Amniotic epithelial cell (primary cell): ENCODE results near the gene CNTN5.

Experiments used
- DNase-seq: peaks from one replicate; pipeline ENCODE4 v3.0.0-alpha.2; 2010; ENCODE audit warnings: low read depth

The CNTN5 gene

DNA sequence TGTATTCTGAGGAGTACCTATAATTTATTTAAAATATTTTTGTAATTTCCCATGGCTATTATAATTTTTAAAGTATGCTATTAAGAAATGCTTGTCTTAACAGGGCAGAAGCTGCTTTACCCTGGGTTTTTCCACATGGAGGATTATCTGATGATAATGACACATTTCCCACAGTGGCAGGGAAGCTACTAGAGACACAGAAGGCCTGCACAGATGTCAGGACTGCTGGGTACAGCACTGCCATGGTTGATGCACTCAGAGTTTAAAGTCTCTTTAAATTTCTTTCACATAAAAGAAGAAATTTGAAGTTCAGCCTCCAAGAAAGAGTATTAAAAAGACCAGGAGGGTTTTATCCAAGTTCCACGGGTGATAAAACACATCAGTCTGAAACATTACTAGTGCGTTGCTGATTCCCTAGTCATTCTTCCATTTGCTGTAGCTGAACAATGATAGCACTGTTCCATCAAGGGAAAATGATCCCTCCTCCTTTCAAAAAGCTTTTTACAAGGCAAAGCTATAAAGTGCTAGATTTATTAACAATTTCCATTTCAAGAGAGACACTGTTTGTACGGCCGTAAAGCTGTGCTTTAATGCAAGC lies 363.0 kb downstream of the CNTN5 start:
- DNase-seq = no peak

DNA sequence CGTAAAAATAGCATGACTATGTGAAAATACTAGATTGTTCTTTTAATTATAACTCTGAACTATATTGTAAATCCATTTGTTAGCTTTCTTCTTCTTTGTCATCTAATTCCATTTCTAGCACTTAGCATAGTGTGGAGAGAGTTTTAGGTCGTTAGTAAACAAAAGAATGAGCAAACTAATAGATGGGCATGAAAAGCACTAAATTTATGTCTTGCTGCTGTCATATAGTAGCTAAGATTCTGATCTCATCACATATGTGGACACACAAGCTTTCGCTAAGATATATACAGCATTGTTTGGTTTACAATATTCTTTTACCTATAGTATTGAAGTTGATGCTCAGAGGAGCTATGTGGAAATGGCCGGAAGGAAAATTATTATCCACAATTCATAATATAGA lies 370.5 kb downstream of the CNTN5 start:
- no peak for DNase-seq

DNA sequence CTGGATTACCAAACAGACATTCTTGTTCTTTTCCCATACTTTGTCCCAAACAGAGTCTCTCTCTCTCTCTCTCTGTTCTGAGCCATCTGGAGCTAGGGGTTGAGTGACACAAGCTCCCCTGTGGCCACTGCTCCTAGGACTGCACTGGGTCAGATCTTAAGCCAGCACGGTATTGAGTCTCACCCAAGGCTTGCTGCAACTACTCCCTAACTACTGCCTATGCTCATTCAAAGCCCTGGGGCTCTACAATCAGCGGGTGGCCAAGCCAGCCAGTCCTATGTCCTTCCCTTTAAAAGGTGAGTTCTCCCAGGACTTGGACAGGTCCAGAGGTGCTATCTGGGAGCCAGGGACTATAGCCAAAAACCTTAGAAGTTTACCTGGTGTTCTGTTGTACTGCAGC lies 385.6 kb downstream of the CNTN5 start:
- DNase-seq = no peak

DNA sequence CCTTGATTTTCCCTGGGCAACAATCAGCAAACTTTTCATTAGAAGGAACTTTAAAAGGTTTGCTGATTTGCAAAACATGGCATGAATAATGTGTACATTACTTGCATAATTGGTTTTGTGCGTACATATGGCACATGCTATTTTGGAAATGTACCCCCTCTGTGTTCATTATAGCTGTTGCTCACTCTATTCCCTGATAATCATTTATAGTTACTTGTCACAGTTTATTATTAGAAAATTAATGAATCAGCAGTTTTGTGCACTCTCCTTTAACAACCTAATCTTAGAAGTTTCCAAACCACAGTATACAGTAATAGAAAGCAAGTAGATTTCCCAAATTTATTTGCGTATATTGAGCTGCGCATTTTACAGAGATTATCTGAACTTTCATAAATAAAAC lies 389.9 kb downstream of the CNTN5 start:
- no peak for DNase-seq

DNA sequence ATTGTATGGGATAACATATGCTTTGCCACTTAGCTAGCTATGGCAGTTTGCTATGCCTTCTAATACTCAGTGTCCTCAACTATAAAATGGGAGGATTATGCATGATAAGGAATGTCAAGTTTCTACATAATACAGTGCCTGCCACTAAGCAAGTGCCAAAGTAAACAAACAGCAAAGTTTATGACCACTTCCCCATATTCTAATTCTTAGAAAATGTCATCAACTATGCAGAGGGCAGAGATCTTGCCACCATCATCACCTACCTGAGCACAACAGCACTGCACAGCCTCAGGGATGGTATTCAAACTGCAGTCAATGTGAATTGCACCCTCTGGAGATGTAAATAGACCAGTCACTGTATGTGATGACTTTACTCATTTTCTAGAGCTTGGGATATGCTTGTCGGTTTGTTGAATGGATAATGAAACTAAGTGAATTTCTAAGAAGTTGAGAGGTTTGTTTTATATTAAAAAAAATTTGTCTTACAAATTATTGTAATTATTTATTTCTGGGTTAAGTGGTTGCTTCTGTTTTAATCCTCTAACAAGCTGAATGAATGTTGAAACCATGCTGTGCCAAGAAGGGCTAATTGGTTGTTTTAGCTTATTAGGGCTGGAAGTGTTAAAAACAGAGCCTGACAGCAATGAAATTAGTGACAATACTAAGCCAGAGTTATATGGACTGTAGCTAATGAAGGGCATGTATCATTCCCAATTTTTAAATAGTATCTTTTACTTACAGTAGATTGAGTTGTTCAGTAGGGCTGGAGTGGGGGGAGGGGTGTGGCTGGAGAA lies 398.4 kb downstream of the CNTN5 start:
- DNase-seq = no peak

DNA sequence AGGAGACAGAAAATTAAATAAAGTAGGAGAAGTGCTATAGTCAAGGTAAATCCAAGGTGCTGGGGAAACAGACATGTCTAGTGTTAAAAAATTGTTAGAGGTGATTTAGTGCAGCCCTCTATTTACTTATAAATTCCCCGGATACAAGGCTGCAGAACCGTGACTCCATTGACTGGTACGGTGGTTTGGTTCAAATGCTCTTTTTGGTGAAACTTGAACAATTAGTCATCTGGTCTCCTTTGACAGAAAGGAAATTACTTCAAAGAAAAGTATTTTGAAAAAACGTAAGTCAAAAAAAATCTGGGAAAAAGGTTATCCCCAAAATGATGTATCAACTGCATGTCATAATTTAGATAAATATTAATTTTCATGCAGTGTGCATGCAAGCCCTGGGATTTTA lies 399.2 kb downstream of the CNTN5 start:
- peak; percentile 5 for DNase-seq

DNA sequence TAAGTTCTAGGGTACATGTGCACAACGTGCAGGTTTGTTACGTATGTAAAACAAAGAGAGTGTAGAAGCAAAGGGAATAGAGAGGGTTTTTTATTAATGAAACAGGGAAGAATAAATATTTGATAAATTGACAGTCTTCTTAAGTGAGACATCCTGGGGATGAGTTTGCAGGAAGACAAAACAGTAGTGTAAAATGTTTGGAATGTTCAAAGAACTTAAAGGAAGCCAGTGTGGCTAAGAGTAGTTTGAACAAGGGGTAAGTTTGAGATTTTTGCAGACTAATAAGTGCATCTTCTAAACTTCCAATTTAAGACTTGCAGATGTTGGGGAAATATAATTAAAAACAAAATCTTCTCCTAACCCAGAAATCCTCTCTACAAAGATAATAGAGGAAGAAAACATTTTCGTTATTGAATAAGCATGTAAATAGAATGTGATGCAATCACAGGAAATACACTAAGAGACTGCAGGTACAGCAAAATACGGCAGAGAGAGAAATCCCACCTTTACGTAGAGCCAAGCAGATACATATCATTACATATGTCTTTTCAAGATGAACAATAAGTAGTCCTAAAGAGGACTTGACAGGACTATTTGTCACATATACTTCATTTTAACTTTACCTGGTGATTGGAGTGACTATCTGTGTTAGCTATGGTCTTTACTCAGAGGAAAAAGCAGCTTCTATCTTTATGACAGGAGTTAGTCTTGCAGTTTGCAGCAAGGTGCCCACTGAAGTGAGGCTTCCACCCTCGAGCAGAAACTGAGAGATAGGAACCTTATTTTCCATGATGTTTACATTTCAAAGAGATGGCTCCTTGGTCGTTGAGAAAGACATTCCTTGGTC lies 402.1 kb downstream of the CNTN5 start:
- DNase-seq = no peak

DNA sequence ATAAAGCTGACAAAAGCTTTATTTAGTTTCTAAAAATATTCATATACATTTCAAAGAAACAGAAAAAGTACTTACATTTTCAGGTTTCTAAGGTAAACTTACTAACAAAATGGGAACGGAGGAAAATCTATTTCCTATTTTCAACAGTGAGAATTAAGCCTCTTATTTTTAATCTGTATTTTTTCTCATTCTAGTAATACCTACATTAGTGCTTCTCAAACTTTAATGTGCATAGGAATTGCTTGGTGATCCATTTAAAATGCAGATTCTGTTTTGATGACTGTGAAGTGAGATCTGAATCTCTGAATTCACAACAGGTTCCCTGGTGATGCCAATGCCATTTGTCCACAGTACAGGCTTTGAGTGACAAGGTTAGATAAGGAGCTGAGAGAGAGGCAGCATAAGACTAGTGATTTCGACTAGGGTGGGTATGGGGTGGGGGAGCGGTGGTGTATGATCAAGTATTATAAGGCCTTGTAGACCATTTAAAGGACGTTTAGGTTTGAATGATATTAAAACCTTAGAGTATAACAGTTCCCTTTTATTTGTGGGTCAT lies 402.8 kb downstream of the CNTN5 start:
- no peak for DNase-seq

DNA sequence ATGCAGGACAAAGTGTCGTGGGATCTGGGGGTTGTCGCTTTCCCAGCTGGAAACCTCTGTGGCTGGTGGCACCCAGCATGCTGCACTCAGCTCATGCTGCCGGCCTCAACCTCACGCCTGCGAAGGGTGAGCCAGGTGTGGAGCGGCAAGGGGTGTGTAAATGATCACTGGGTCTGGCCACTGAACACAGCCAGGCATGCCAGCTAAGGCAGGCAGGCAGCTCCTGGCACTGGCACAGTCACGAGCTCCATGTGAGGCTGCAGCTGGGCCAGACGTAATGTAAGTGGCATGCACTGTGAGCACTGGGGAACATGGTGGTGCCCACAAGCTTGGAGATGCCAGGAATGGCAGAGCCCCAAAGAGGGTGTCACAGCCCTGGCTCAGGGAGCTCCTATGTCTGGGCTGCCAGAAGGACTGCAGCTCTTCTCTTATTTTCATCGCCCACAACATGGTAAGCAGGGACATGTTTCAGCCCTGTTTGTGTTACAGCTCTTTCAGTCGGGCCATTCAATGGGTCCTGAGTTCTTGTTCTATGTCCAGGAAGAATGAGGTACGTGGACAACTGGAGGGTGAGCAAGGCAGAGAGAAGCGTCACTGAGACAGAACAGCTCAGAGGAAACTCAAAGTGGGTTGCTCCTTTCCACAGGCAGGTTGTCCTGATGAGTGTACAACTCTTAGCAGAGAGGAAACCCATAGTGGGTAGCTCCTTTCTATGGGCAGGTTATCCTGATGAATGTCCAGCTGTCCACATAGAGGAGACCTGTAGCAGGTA lies 403.8 kb downstream of the CNTN5 start:
- no peak for DNase-seq

DNA sequence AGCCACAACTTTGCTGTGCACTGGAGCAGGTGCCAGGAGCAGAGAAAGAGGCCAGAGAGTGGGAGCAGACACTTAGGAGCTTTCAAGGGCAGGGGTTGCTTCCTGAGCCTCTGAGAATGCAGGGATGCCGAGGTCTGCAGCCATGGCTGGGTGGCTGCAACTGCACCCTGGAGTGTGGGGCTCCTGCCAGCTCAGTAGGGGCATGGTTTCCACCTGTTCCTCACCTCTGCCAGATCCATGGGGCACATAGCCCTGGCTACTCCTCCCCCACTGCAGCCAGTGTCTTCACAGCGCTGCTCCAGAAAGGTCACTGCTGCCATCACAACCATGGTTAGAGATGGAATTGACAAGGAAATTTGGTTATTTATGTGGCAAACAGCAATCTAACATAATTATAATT lies 404.8 kb downstream of the CNTN5 start:
- no peak for DNase-seq

DNA sequence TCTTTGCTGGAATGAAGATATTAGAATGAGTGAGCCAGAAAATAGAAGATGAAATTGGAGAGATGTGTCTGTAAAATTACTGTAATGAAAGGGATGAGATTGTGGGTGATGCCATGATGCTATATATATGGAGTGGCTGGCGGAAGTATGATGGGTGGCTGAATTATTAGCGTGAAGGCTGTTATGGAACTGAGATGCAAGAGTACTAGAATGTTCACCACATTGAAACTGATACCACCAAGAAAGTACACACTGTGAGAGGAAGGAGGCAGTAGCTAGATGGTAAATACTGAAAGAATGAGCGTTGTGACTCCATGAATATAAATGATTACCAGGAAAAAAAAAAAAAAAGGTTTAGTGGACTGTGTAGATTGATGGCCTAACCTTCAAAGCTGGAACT lies 411.9 kb downstream of the CNTN5 start:
- DNase-seq = no peak

DNA sequence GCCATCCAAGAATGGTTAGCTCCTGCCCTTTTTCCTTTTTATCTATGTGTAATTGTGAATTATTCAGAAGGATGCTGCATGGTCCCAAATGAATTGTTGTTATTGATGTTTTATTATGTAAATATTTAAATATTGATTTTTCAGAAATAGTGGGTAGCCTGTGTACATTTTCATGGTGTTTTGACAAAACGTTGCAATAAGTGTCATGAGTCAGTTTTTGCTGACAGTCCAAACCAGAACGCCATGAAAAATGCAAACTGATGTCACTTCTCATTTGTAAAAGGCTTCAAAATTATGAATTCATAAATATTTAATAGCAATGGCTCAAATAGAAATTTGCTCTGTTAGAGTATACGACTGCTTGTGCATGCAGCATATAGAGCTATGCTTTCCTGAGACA lies 422.5 kb downstream of the CNTN5 start:
- DNase-seq = no peak

DNA sequence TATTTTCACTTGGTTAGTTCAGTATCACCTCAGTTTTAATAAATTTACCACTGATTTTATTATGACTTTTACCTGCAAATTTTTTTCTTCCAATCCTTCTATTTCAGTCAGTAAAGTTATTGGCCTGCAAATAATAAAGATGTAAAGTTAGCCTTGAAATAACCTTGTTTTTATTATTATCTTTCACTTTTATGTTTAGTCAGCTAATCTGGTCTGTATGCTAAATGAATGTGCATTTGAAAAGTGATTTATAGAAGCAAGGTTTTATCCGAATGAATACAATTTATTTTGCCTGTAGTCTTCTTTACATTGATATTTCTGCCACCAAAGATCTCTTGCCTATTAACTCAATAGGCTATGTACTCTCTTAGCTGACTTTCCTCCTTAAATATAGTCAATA lies 425.7 kb downstream of the CNTN5 start:
- no peak for DNase-seq

DNA sequence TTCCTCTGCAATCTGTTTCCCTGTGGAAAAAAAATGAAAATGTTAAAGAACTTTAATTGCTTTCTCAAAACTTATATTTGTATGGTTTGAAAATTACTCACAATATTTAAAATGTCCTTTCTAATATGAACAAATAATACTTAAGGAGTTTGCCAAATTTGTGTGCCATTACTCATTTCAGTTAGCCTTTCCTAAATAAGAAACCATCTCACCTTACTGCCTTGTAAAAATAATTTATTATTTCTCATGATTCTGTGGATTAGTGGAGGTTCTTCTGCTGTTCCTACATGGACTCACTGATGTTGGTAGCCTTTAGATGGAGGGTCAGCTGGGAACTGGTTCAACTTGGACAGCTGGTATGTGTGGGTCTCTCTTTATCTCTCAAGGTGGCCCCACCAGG lies 428.6 kb downstream of the CNTN5 start:
- no peak for DNase-seq

DNA sequence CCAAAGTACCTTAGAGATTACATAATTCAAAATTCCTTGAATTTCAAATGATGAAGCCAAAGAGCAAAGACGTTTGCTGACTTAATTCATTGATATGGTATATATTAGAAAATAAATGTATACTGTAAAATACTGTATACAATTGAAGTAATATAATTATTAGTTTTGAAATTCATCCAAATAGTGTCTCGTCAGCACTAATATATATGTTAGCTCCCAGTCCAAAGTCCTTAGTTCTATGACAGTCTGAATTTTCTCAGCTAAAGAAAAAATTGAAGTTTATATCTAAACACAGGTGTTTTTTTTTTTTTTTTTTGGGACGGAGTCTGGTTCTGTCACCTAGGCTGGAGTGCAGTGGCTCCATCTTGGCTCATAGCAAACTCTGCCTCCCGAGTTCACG lies 431.3 kb downstream of the CNTN5 start:
- DNase-seq = no peak

DNA sequence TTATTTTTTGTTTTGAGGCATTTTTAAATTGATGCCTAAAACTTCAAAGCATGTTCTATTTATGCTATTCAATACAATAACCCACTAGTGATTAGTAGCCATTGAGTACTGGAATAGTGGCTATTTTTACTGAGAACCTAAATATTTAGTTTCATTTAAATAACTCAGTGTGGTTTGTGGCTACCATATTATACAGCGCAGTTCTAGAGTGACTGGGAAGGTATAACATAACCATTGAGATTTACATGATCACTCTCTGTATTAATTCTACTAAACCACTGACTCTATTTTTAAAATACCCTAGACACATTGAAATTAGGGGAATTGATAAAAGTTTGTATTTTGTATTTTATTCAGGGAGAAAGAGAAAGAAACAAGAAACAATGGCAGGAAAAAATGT lies 441.2 kb downstream of the CNTN5 start:
- DNase-seq = no peak

DNA sequence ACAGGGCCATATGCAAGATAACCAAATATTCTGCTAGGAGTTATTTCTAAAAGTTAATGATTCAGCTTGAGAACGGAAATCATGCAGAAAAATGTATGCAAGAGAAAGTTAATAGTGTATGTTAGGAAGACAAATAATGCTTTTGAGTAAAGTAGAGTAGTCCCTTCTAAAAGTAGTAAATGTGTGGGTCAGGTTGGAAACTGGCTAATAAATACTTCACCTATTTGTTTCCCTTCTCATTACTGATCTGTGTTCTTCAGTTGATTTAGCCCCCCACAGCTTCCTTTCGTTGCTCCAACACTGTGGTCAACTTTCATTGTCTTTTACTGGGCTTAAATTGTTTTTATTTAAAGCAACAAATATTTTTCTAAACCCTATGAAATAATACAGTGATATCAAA lies 444.2 kb downstream of the CNTN5 start:
- DNase-seq = no peak

DNA sequence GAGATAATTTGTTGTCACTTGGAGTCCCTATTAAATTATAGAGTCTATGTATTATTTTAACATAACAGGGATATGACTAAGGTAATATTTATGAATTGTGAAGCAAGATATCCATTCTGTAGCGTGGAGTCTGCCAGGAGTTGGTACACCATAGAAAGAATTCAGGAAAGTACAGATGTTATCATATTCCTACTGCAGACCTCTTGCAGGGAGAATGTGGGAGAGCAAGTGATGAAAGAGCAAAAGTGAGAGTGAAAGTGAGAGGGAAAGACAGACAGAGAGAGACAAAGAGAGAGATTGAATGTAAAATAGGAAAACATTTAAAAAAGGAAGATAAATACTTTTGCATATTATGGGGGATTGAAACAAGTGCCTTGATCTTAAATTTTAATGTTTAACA lies 468.8 kb downstream of the CNTN5 start:
- DNase-seq = peak; percentile 91

DNA sequence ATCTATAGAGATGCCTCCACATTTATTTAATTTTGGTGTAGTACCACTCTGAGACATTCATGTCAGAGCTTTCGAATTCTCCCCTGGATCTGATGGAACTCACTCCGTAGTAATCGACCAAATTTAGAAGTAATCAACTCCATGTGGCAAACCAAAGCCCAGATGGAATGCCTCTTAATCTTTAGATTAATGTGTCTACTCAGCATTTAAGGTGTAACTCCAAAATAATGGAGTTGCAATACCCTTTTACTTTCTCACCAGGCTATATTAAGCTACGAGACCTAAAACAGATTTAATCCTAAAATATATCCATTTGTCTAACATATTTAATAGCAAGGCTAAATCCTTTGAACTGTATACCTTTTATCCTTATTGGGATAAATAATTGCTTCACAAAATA lies 473.3 kb downstream of the CNTN5 start:
- DNase-seq = no peak

DNA sequence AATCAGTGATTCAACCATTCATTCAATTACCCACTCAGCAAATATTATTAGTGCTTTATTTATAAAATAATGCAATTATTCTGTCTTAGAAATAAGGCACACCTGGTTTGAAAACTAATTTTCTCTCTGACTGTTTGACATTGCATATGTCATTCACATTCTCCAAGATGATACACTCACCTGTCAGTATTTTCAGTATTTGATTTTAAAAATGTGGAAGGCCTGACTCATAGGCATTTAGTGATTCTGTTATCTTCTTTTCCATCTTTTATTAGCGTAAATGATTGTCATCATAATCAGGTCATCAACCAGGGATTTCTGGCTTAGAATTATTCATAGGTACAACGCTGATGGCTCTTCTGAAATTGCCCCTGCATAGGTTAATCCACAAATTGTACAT lies 480.9 kb downstream of the CNTN5 start:
- DNase-seq = no peak

DNA sequence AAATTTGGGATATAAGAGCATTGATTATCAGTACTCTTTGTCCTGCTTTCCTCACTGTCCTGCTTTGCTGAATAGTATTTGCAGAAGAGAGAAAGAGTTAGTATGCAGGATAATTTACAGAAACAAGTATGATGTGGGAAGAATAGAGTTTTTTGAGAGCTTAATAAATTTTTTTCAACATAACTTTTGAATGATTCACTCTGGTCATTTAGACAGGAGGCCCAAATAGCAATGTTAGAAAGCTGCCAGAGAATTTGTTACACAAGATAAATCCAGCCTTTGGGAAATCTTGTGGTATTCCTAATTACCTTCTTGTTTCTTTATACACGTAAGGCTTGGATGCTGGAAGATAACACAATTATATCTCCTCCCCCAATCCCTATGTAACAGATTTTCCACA lies 484.6 kb downstream of the CNTN5 start:
- peak; percentile 95 for DNase-seq

DNA sequence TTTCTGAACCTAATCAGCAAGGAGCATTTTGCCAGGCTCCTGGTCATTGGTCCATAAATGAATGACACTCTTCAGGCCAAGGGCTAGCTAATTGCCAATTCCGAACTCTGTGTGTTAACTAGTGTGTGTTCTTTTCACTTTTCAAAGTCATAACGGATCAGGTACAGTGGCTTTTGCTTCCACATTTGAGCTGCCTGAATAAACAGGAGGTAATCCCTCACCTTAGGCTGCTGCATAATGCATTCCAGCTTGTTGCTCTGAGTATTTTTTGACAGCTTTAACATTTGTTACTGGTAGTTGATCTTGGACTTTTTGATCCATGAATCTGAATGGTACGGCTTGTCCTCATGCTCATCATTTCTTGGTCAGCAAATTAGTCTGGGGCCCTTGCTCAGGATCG lies 485.1 kb downstream of the CNTN5 start:
- DNase-seq = no peak
